Neural cell (in vitro differentiated cells): ENCODE results near the gene SAC3D1. TPM values are rescaled to one million over a fixed set of nuclear protein-coding genes. Genes with fewer than 3 reads are reported as not detected.

Source experiments
- H2AFZ ChIP-seq: fragments of 200-600, 300-800 bp; sonication (generic), shearing (Covaris generic); 2 replicates; pipeline ENCODE4 v1.6.0; 2014; ENCODE audit warnings: low read depth, mild to moderate bottlenecking, antibody characterized with exemption, low read length, moderate library complexity
- H3F3A ChIP-seq: fragments of 200-600 bp; shearing (Covaris generic); 2 replicates; pipeline ENCODE4 v1.6.1; 2016; ENCODE audit warnings: mild to moderate bottlenecking, moderate library complexity, mixed read lengths, antibody characterized with exemption, low read length; ENCODE audit not compliant: insufficient read depth, poor library complexity, severe bottlenecking
- H3K27ac ChIP-seq: fragments of 200-600, 300-800 bp; sonication (generic), shearing (Covaris generic); 2 replicates; pipeline ENCODE4 v1.5.1; 2014; ENCODE audit warnings: mild to moderate bottlenecking, low read length, moderate library complexity
- H3K27me3 ChIP-seq: fragments of 300-800, 200-600 bp; sonication (generic), shearing (Covaris generic); 2 replicates; pipeline ENCODE4 v1.6.0; 2014; ENCODE audit warnings: mild to moderate bottlenecking, low read depth, low read length, moderate library complexity; ENCODE audit not compliant: insufficient read depth
- H3K36me3 ChIP-seq: fragments of 300-800, 200-600 bp; sonication (generic), shearing (Covaris generic); 2 replicates; pipeline ENCODE4 v1.5.1; 2014; ENCODE audit warnings: mild to moderate bottlenecking, antibody characterized with exemption, low read length, moderate library complexity; ENCODE audit not compliant: insufficient read depth
- H3K4me2 ChIP-seq: fragments of 300-800, 200-600 bp; sonication (generic), shearing (Covaris generic); 2 replicates; pipeline ENCODE4 v1.6.0; 2014; ENCODE audit warnings: mild to moderate bottlenecking, low read length
- H3K4me3 ChIP-seq: fragments of 300-800, 200-600 bp; sonication (generic), shearing (Covaris generic); 2 replicates; pipeline ENCODE4 v1.5.1; 2014; ENCODE audit warnings: mild to moderate bottlenecking, low read length, moderate library complexity
- H3K79me2 ChIP-seq: fragments of 200-600 bp; shearing (Covaris generic); replicated peaks from 2 replicates; pipeline ENCODE4 v1.6.0; 2014; ENCODE audit warnings: mild to moderate bottlenecking, low read length, moderate library complexity; ENCODE audit not compliant: insufficient read depth
- H3K9ac ChIP-seq: fragments of 300-800, 200-600 bp; sonication (generic), shearing (Covaris generic); 2 replicates; pipeline ENCODE4 v1.6.1; 2016; ENCODE audit warnings: mild to moderate bottlenecking, low read length, mixed read lengths
- H3K9me2 ChIP-seq: fragments of 200-600 bp; shearing (Covaris generic); 2 replicates; pipeline ENCODE4 v1.6.1; 2016; ENCODE audit warnings: mild to moderate bottlenecking, low read length, mixed read lengths; ENCODE audit not compliant: insufficient read depth
- H3K9me3 ChIP-seq: fragments of 200-600, 300-800 bp; sonication (generic), shearing (Covaris generic); 2 replicates; pipeline ENCODE4 v1.6.1; 2016; ENCODE audit warnings: mild to moderate bottlenecking, mixed run types, low read length, moderate library complexity, mixed read lengths
- H4K20me1 ChIP-seq: fragments of 200-600 bp; shearing (Covaris generic); 2 replicates; pipeline ENCODE4 v1.6.1; 2016; ENCODE audit warnings: mild to moderate bottlenecking, mixed run types; ENCODE audit not compliant: insufficient read depth
- EP300 ChIP-seq: fragments of 450-650 bp; conservative IDR thresholded peaks from 2 replicates; pipeline ENCODE4 v1.6.1; 2014; ENCODE audit warnings: antibody characterized with exemption, mild to moderate bottlenecking, moderate library complexity; ENCODE audit not compliant: poor library complexity, severe bottlenecking
- EZH2 ChIP-seq: fragments of 200-600, 300-800 bp; shearing (Covaris generic), sonication (generic); IDR thresholded peaks from 2 replicates; pipeline ENCODE4 v1.6.1; 2014; ENCODE audit warnings: antibody characterized with exemption, low read length, borderline replicate concordance, mild to moderate bottlenecking; ENCODE audit not compliant: insufficient read depth, poor library complexity, severe bottlenecking
- MXI1 ChIP-seq: fragments of 450-650 bp; conservative IDR thresholded peaks from 2 replicates; pipeline ENCODE4 v1.6.1; 2014; ENCODE audit warnings: antibody characterized with exemption, mild to moderate bottlenecking; ENCODE audit not compliant: poor library complexity, severe bottlenecking
- POLR2AphosphoS5 ChIP-seq: IDR thresholded peaks from 2 replicates; pipeline ENCODE4 v1.6.1; 2012
- RAD21 ChIP-seq: fragments of 450-650 bp; conservative IDR thresholded peaks from 2 replicates; pipeline ENCODE4 v1.6.1; 2014; ENCODE audit warnings: antibody characterized with exemption, mild to moderate bottlenecking, moderate library complexity
- SMC3 ChIP-seq: fragments of 450-650 bp; conservative IDR thresholded peaks from 2 replicates; pipeline ENCODE4 v1.6.1; 2014; ENCODE audit warnings: antibody characterized with exemption, mild to moderate bottlenecking, moderate library complexity; ENCODE audit not compliant: poor library complexity
- TAF1 ChIP-seq: IDR thresholded peaks from 2 replicates; pipeline ENCODE4 v1.6.1; 2012; ENCODE audit warnings: low read depth
- polyA plus RNA-seq: library from polyadenylated mRNA; depleted of rRNA; stranded (reverse); fragments of >200 nt; gene quantifications from 2 replicates; pipeline ENCODE4 v1.2.3, GENCODE V29; 2014
- TF ChIP-seq, protein P1 (sequence below): fragments of 450-650 bp; IDR thresholded peaks from 2 replicates; pipeline ENCODE4 v1.5.1; 2014; ENCODE audit warnings: antibody characterized with exemption, mild to moderate bottlenecking, moderate library complexity; ENCODE audit not compliant: poor library complexity, severe bottlenecking
- TF ChIP-seq, protein P2 (sequence below): IDR thresholded peaks from 2 replicates; pipeline ENCODE4 v1.6.1; 2012; ENCODE audit warnings: borderline replicate concordance

The SAC3D1 gene
- polyA plus RNA-seq, 1 donor from 2014 or later: 23.5 TPM

DNA sequence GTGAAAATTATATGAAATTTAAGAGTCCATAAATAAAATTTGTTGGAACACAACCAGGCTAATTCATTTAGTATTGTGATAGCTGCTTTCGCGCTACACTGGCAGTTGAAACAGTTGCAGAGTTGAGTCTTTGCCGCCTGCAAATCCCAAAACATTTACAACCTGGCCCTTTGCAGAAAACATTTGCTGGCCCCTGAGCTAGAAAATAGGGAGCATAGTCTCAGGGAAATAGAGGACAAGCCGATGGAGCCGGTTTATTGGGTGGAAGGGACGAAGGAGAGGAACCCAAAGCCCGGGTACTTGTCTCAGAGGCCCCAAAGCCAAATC is 527 bp upstream of the SAC3D1 start:
- H3K36me3 ChIP-seq: no peaks in the 10 kb centered on the region
- TF ChIP-seq RAD21 (no peak), TAF1 (no peak), POLR2AphosphoS5 (no peak), EP300 (no peak), SMC3 (no peak), EZH2 (no peak), MXI1 (no peak)
- TF ChIP-seq, protein P1, sequence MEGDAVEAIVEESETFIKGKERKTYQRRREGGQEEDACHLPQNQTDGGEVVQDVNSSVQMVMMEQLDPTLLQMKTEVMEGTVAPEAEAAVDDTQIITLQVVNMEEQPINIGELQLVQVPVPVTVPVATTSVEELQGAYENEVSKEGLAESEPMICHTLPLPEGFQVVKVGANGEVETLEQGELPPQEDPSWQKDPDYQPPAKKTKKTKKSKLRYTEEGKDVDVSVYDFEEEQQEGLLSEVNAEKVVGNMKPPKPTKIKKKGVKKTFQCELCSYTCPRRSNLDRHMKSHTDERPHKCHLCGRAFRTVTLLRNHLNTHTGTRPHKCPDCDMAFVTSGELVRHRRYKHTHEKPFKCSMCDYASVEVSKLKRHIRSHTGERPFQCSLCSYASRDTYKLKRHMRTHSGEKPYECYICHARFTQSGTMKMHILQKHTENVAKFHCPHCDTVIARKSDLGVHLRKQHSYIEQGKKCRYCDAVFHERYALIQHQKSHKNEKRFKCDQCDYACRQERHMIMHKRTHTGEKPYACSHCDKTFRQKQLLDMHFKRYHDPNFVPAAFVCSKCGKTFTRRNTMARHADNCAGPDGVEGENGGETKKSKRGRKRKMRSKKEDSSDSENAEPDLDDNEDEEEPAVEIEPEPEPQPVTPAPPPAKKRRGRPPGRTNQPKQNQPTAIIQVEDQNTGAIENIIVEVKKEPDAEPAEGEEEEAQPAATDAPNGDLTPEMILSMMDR: no peak
- TF ChIP-seq, protein P2, sequence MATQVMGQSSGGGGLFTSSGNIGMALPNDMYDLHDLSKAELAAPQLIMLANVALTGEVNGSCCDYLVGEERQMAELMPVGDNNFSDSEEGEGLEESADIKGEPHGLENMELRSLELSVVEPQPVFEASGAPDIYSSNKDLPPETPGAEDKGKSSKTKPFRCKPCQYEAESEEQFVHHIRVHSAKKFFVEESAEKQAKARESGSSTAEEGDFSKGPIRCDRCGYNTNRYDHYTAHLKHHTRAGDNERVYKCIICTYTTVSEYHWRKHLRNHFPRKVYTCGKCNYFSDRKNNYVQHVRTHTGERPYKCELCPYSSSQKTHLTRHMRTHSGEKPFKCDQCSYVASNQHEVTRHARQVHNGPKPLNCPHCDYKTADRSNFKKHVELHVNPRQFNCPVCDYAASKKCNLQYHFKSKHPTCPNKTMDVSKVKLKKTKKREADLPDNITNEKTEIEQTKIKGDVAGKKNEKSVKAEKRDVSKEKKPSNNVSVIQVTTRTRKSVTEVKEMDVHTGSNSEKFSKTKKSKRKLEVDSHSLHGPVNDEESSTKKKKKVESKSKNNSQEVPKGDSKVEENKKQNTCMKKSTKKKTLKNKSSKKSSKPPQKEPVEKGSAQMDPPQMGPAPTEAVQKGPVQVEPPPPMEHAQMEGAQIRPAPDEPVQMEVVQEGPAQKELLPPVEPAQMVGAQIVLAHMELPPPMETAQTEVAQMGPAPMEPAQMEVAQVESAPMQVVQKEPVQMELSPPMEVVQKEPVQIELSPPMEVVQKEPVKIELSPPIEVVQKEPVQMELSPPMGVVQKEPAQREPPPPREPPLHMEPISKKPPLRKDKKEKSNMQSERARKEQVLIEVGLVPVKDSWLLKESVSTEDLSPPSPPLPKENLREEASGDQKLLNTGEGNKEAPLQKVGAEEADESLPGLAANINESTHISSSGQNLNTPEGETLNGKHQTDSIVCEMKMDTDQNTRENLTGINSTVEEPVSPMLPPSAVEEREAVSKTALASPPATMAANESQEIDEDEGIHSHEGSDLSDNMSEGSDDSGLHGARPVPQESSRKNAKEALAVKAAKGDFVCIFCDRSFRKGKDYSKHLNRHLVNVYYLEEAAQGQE: no peak
- H3K9me2 ChIP-seq: no peaks in the 10 kb centered on the region
- H3K27ac ChIP-seq: peak overlapping the region; percentile 82
- H4K20me1 ChIP-seq: no peaks in the 10 kb centered on the region
- peak overlapping the region; percentile 75 for H2AFZ ChIP-seq
- peak overlapping the region; percentile 76 for H3K9ac ChIP-seq
- H3K79me2 ChIP-seq: peaks cover 9% of the 10 kb centered on the region
- no peaks in the 10 kb centered on the region for H3K27me3 ChIP-seq
- no peaks in the 10 kb centered on the region for H3K9me3 ChIP-seq
- H3K4me3 ChIP-seq: peak overlapping the region; percentile 77
- H3K4me2 ChIP-seq: no peak overlapping the region
- no peaks in the 10 kb centered on the region for H3F3A ChIP-seq

DNA sequence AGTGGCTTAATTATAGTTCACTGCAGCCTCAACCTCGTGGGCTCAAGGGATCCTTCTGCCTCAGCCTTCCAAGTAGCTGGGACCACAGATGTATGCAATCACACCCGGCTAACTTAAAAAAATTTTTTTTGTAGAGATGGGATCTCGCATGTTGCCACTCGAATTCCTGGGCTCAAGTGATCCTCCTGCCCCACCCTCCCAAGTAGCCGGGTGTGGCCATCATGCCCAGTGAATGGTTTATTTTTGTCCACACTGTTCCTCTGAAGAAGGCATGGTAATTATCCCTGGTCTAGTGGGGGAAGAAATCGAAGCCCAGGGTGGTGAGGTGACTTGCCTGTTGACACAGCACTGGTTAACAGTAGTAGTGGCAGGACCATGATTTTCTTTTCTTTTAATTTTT is 1.9 kb downstream of the SAC3D1 start:
- H3F3A ChIP-seq: no peaks in the 10 kb centered on the region
- H3K79me2 ChIP-seq: peaks cover 9% of the 10 kb centered on the region
- peak overlapping the region; percentile 77 for H3K4me3 ChIP-seq
- TF ChIP-seq, protein P2: no peak
- TF ChIP-seq SMC3 (no peak), EP300 (no peak), MXI1 (no peak), EZH2 (no peak), TAF1 (no peak), POLR2AphosphoS5 (no peak), RAD21 (no peak)
- TF ChIP-seq, protein P1: no peak
- H3K9ac ChIP-seq: no peak overlapping the region
- no peaks in the 10 kb centered on the region for H4K20me1 ChIP-seq
- no peaks in the 10 kb centered on the region for H3K27me3 ChIP-seq
- H3K36me3 ChIP-seq: no peaks in the 10 kb centered on the region
- no peak overlapping the region for H3K27ac ChIP-seq
- H3K9me3 ChIP-seq: no peaks in the 10 kb centered on the region
- H3K4me2 ChIP-seq: no peak overlapping the region
- no peaks in the 10 kb centered on the region for H3K9me2 ChIP-seq
- H2AFZ ChIP-seq: no peak overlapping the region
